Adrenal gland (tissue), 12 donors: ENCODE data around the gene ASB15. TPM values are rescaled to one million over a fixed set of nuclear protein-coding genes. Genes with fewer than 3 reads are reported as not detected.

Experiments
- DNase-seq, 7 donors: peaks; one replicate each; pipeline ENCODE4 v3.0.0-alpha.2; 2019 to 2020
- H3K27ac ChIP-seq, 5 donors: fragments of 200-600 bp; sonication (generic) in 4 of 5; 1 replicate in 3 of 5; 2 replicates in 2 of 5; pipeline versions ENCODE4 v1.5.1 to v1.8.0; 2016 to 2020; ENCODE audit warnings: mild to moderate bottlenecking in 1 of 5
- H3K27me3 ChIP-seq: fragments of 200-600 bp; 2 replicates; pipeline ENCODE4 v1.8.0; 2021
- H3K36me3 ChIP-seq, 2 donors: fragments of 200-600 bp; replicated peaks in 1 of 2; 1 replicate in 1 of 2; 2 replicates in 1 of 2; pipeline versions ENCODE4 v1.5.1 to v1.8.0; 2018 to 2022
- H3K4me1 ChIP-seq, 2 donors: fragments of 200-600 bp; replicated peaks in 1 of 2; 1 replicate in 1 of 2; 2 replicates in 1 of 2; pipeline versions ENCODE4 v1.5.1 to v1.8.0; 2018 to 2021
- H3K4me3 ChIP-seq, 4 donors: fragments of 200-600 bp; sonication (generic) in 3 of 4; one replicate each; pipeline ENCODE4 v1.5.1; 2016 to 2018
- H3K9me3 ChIP-seq, 3 donors: fragments of 200-600 bp; sonication (generic) in 1 of 3; replicated peaks in 1 of 3; 1 replicate in 2 of 3; 2 replicates in 1 of 3; pipeline versions ENCODE4 v1.5.1 to v1.8.0; 2016 to 2021
- POLR2A ChIP-seq, 2 donors: fragments of 450-650 bp; IDR thresholded peaks; one replicate each; pipeline ENCODE4 v1.6.1; 2017; ENCODE audit warnings: antibody characterized with exemption in 2 of 2, mild to moderate bottlenecking in 2 of 2, moderate library complexity in 1 of 2
- WGBS, 4 donors: extraction: QIAGEN DNeasy Blood & Tissue Kit in 2 of 4; methylation state at CpG; one replicate each; pipeline versions ENCODE4 v1.1.5 to v1.1.7; 2013 to 2017; 5-methylcytosine and 5-hydroxymethylcytosine counted together
- intact Hi-C, 2 donors: fragments of 100-400 bp; cut with DNase I; formaldehyde crosslinking; loops; one replicate each; pipeline versions ENCODE4 v1.14.1 to v1.15.0; 2022 to 2023
- polyA plus RNA-seq, 3 donors: library from polyadenylated mRNA; stranded (reverse); fragments of 200-250 nt in 2 of 3; fragments of 350-450 nt in 1 of 3; fragmentation: Illumina TruSeq in 1 of 3; extraction: RNeasy Lipid Tissue Mini Kit (QIAGEN cat#74804) in 1 of 3; gene quantifications; one replicate each; pipeline ENCODE4 v1.2.3, GENCODE V29; 2013 to 2014
- total RNA-seq, 9 donors: library from RNA; depleted of rRNA in 4 of 9; stranded (reverse); fragments of >200 nt in 4 of 9; fragments of 120-200 nt in 1 of 9; fragmentation: NEBNext Ultra II Directional in 1 of 9; extraction: Animal tissue kit (Norgen Biotek cat#: 25700) in 1 of 9; gene quantifications; one replicate each; pipeline versions ENCODE4 v1.1.0 to v1.2.4, GENCODE V29; 2013 to 2023
- TF ChIP-seq, protein P1 (sequence below), 6 experiments: fragments of 450-650 bp in 4 of 6; fragments of 200-600 bp in 2 of 6; sonication (generic) in 1 of 6; IDR thresholded peaks; 1 replicate in 5 of 6; 2 replicates in 1 of 6; pipeline versions ENCODE4 v1.5.1 to v1.8.0; 2016 to 2021; ENCODE audit warnings: antibody characterized with exemption in 6 of 6, mild to moderate bottlenecking in 2 of 6, moderate library complexity in 1 of 6
- donor health status: healthy with polysubstance abuse.
- donor health status: Bipolar disorder and iron deficiency.
- donor health status: DM: yes; HTN: yes; CAD: no.
- donor health status: DM: no; HTN: no; CAD: no.
- donor health status: DM: no; HTN: no; CAD: no.
- donor health status: DM: yes; HTN: yes; CAD: no.

ASB15 gene
- total and polyA plus RNA-seq, 12 donors = not detected

DNA sequence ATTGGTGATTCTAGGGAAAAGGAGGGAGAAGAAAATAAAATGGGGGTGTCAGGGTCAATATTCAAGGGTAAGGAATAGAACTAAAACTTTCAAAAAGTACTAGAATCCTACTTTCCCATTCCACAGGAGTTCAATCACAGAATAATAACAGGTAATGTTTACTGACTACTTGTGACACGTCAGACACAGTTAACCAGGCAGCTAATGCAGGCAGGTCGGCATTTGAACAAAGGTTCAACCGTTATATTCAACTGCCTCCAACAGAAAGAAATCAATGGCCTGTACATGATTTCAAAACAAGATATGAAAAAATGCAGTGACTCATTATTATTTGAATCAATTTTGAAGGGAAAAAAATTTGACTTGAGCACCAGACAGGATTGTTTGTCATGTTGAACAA is 3.1 kb downstream of the ASB15 start:
- H3K4me3 ChIP-seq = no peak overlapping the region
- no peak overlapping the region for H3K27ac ChIP-seq
- TF ChIP-seq POLR2A (IDR thresholded peaks at IDR 0.05) = no peak
- TF ChIP-seq, protein P1, sequence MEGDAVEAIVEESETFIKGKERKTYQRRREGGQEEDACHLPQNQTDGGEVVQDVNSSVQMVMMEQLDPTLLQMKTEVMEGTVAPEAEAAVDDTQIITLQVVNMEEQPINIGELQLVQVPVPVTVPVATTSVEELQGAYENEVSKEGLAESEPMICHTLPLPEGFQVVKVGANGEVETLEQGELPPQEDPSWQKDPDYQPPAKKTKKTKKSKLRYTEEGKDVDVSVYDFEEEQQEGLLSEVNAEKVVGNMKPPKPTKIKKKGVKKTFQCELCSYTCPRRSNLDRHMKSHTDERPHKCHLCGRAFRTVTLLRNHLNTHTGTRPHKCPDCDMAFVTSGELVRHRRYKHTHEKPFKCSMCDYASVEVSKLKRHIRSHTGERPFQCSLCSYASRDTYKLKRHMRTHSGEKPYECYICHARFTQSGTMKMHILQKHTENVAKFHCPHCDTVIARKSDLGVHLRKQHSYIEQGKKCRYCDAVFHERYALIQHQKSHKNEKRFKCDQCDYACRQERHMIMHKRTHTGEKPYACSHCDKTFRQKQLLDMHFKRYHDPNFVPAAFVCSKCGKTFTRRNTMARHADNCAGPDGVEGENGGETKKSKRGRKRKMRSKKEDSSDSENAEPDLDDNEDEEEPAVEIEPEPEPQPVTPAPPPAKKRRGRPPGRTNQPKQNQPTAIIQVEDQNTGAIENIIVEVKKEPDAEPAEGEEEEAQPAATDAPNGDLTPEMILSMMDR (IDR thresholded peaks at IDR 0.05) = no peak
- no peaks in the 10 kb centered on the region for H3K9me3 ChIP-seq
- H3K4me1 ChIP-seq = no peaks in the 10 kb centered on the region
- H3K27me3 ChIP-seq = no peaks in the 10 kb centered on the region
- WGBS, 4 donors = 42 to 63% (median 59%) methylated on average over 3 of the region's 3 CpGs
- H3K36me3 ChIP-seq = no peaks in the 10 kb centered on the region
- intact Hi-C loops = no loop called here
- no peak for DNase-seq

DNA sequence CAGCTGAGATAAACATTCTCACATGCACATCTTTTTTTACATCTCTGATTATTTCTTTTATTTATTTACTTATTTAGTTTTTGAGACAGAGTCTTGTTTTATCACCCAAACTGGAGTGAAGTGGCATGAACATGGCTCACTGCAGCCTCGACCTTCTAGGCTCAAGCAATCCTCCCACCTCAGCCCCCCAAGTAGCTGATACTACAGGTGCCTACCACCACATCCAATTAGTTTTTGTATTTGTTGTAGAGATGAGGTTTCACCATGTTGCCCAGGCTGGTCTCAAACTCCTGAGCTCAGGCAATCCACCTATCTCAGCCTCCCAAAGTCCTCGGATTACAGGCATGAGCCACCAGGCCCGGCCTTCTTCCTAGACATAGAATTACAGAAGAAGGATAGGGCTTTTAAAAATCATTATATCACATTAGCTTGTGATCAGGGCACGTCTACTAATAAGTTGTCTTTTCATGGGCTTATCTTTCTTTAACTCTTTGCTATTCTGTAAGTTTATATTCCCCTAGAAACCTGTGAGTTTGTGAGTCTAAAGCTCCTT is 5.9 kb downstream of the ASB15 start:
- no peak for DNase-seq
- 80% methylated on average over 4 of the region's 4 CpGs for WGBS, 4 donors
- no peaks in the 10 kb centered on the region for H3K9me3 ChIP-seq
- H3K27ac ChIP-seq = no peak overlapping the region
- intact Hi-C loops = no loop called here
- H3K4me3 ChIP-seq = no peak overlapping the region
- TF ChIP-seq, protein P1 (IDR thresholded peaks at IDR 0.05) = no peak
- no peak for TF ChIP-seq POLR2A (IDR thresholded peaks at IDR 0.05)
- no peaks in the 10 kb centered on the region for H3K36me3 ChIP-seq
- no peaks in the 10 kb centered on the region for H3K4me1 ChIP-seq
- no peaks in the 10 kb centered on the region for H3K27me3 ChIP-seq

DNA sequence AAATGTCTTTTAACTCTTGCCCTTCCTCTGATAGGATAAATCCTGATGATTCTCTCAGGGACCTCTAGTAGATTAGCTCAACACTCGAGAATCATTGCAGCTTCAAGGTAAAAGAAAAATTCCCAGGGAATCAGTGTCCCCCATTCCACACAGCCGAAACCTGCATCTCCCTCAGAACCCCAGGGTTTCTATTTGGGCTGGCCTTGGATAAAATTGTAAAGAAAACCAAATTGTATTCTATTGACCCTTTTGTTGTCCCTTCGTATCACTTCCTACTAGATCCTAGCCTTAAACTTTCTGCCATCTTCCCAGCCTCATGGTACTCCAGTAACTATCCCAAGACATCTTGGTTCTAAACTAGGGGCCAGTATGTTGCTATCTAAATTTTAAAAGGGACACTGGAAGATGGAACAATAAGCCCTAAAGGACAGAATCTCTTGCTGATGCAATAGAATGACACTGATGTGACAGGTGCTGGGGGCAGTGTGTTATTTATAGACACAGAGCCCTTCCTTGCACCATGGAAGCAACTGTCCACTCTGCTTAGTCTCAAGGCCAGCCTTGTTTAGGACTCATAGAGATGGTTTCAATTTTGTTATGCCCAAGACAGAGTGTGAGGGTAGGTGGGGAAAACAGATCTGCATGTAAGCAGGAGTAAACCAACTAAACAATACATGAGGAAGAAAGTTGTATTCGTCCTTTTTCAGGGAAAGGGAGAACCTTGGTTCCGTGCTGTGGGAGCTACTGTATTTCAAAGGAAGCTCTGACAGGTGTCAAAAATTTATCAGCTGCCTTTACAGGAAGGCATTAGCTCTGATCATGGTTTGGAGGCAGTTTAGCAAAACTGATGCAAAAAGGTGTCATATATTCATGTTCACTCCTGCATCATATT is 7.6 kb downstream of the ASB15 start:
- no peaks in the 10 kb centered on the region for H3K4me1 ChIP-seq
- TF ChIP-seq, protein P1 (IDR thresholded peaks at IDR 0.05) = no peak
- TF ChIP-seq POLR2A (IDR thresholded peaks at IDR 0.05) = no peak
- H3K9me3 ChIP-seq = no peaks in the 10 kb centered on the region
- no peaks in the 10 kb centered on the region for H3K36me3 ChIP-seq
- H3K4me3 ChIP-seq = no peak overlapping the region
- DNase-seq = no peak
- no peak overlapping the region for H3K27ac ChIP-seq
- H3K27me3 ChIP-seq = no peaks in the 10 kb centered on the region
- 69 to 79% (median 77%) methylated on average over 5 of the region's 5 CpGs for WGBS, 4 donors
- intact Hi-C loops = no loop called here

DNA sequence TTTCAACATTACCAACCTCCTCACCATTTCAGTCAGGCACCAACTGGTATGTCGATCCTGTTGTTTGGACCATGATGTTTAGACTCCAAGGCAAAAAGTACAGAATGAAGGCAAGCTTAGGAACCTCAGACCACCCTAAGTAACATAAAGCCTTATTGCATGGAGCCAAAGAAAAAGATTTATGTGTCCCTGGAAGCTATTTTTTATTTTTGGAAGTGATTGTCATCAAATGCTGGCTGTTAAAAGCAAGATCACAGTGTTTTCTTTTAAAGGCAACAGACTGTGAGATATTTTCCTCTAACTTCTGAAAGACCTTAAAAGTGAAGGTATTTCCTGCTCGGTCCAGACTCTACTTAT is 8.2 kb downstream of the ASB15 start:
- Histone ChIP-seq H3K4me3 (no peak overlapping the region), H3K9me3 (no peaks in the 10 kb centered on the region), H3K27ac (no peak overlapping the region), H3K4me1 (no peaks in the 10 kb centered on the region), H3K36me3 (no peaks in the 10 kb centered on the region), H3K27me3 (no peaks in the 10 kb centered on the region)
- intact Hi-C loops = no loop called here
- DNase-seq = no peak
- TF ChIP-seq, protein P1 (IDR thresholded peaks at IDR 0.05) = no peak
- no peak for TF ChIP-seq POLR2A (IDR thresholded peaks at IDR 0.05)
- WGBS, 4 donors = 73 to 91% (median 81%) methylated on average over 2 of the region's 2 CpGs
